Esophagus muscularis mucosa (tissue), 4 donors: ENCODE data around the gene PACRG. TPM values are rescaled to one million over a fixed set of nuclear protein-coding genes. Genes with fewer than 3 reads are reported as not detected.

Source experiments
- DNase-seq: peaks from one replicate; pipeline ENCODE4 v3.0.0-alpha.2; 2017; ENCODE audit errors: extremely low spot score
- H3K27ac ChIP-seq, 4 donors: fragments of 200-600 bp; sonication (generic); replicated peaks in 1 of 4; 1 replicate in 3 of 4; 2 replicates in 1 of 4; pipeline ENCODE4 v1.5.1; 2016 to 2019; ENCODE audit warnings: mild to moderate bottlenecking in 1 of 4
- H3K27me3 ChIP-seq, 4 donors: fragments of 200-600 bp; sonication (generic); one replicate each; pipeline versions ENCODE4 v1.5.1 to v1.6.0; 2016 to 2019
- H3K36me3 ChIP-seq, 4 donors: fragments of 200-600 bp; sonication (generic); one replicate each; pipeline ENCODE4 v1.5.1; 2016 to 2019
- H3K4me1 ChIP-seq, 4 donors: fragments of 200-600 bp; sonication (generic); one replicate each; pipeline ENCODE4 v1.5.1; 2016 to 2019
- H3K4me3 ChIP-seq, 4 donors: fragments of 200-600 bp; sonication (generic); 1 replicate in 2 of 4; 2 replicates in 2 of 4; pipeline ENCODE4 v1.5.1; 2016 to 2019; ENCODE audit warnings: mild to moderate bottlenecking in 4 of 4, moderate library complexity in 1 of 4
- H3K9me3 ChIP-seq, 4 donors: fragments of 200-600 bp; sonication (generic); 1 replicate in 3 of 4; 2 replicates in 1 of 4; pipeline ENCODE4 v1.5.1; 2016 to 2019
- CTCF ChIP-seq, 3 experiments: fragments of 200-600 bp in 2 of 3; fragments of 450-650 bp in 1 of 3; sonication (generic) in 2 of 3; IDR thresholded peaks; one replicate each; pipeline ENCODE4 v1.5.1; 2017 to 2019; ENCODE audit warnings: antibody characterized with exemption in 3 of 3, mild to moderate bottlenecking in 2 of 3, moderate library complexity in 1 of 3
- EP300 ChIP-seq: sonication (generic); formaldehyde crosslinking; IDR thresholded peaks from one replicate; pipeline ENCODE4 v1.6.1; 2017; ENCODE audit warnings: antibody characterized with exemption
- POLR2A ChIP-seq: fragments of 450-650 bp; IDR thresholded peaks from one replicate; pipeline ENCODE4 v1.6.1; 2017; ENCODE audit warnings: antibody characterized with exemption, moderate library complexity, mild to moderate bottlenecking, low read depth
- POLR2AphosphoS5 ChIP-seq, 2 donors: sonication (generic); formaldehyde crosslinking; IDR thresholded peaks; one replicate each; pipeline ENCODE4 v1.6.1; 2017; ENCODE audit warnings: antibody characterized with exemption in 2 of 2
- WGBS: methylation state at CpG from one replicate; pipeline ENCODE4 v1.1.5; 2018; 5-methylcytosine and 5-hydroxymethylcytosine counted together
- intact Hi-C: fragments of 100-400 bp; cut with DNase I; formaldehyde crosslinking; loops from one replicate; pipeline ENCODE4 v1.15.1; 2023
- total RNA-seq, 4 donors: library from RNA; depleted of rRNA; stranded (reverse); fragments of >200 nt; gene quantifications; one replicate each; pipeline versions ENCODE4 v1.1.0 to v1.2.1, GENCODE V29; 2016

PACRG gene
- total RNA-seq, 4 donors from 2014 or later = 1.3 to 3.5 (median 1.8) TPM; not detected in 1

GRCh38 chr6:163346497-163346961 is 618.8 kb downstream of the PACRG start:
- Histone ChIP-seq H3K4me3 (no peak overlapping the region), H3K4me1 (peaks cover 7 to 17% (median 9%) of the 10 kb centered on the region in 4 donors), H3K27ac (peak overlapping the region in 3 of 4 donors; percentile 6 to 58 (median 47)), H3K27me3 (no peaks in the 10 kb centered on the region), H3K9me3 (no peaks in the 10 kb centered on the region), H3K36me3 (no peaks in the 10 kb centered on the region)
- WGBS = 66% methylated on average over 8 of the region's 16 CpGs
- intact Hi-C loops = no loop called here
- no peak for TF ChIP-seq POLR2AphosphoS5 (IDR thresholded peaks at IDR 0.05)
- TF ChIP-seq POLR2A = no peak
- no peak for TF ChIP-seq EP300
- no peak for TF ChIP-seq CTCF (IDR thresholded peaks at IDR 0.05)
- DNase-seq = no peak

GRCh38 chr6:163347021-163347446 is 619.3 kb downstream of the PACRG start:
- no peak for DNase-seq
- peak overlapping the region in 3 of 4 donors; percentile 6 to 58 (median 47) for H3K27ac ChIP-seq
- no peaks in the 10 kb centered on the region for H3K9me3 ChIP-seq
- H3K4me3 ChIP-seq = no peak overlapping the region
- no peak for TF ChIP-seq EP300
- no peaks in the 10 kb centered on the region for H3K36me3 ChIP-seq
- intact Hi-C loops = no loop called here
- 79% methylated on average over 12 of the region's 12 CpGs for WGBS
- H3K4me1 ChIP-seq = peaks cover 6 to 17% (median 9%) of the 10 kb centered on the region in 4 donors
- H3K27me3 ChIP-seq = no peaks in the 10 kb centered on the region

GRCh38 chr6:163348789-163349680 is 621.3 kb downstream of the PACRG start:
- DNase-seq = no peak
- TF ChIP-seq POLR2AphosphoS5 (IDR thresholded peaks at IDR 0.05) = no peak
- TF ChIP-seq EP300 = no peak
- TF ChIP-seq POLR2A = no peak
- no peak for TF ChIP-seq CTCF (IDR thresholded peaks at IDR 0.05)
- WGBS = 85% methylated on average over 9 of the region's 9 CpGs
- Histone ChIP-seq H3K36me3 (no peaks in the 10 kb centered on the region), H3K27ac (peak overlapping the region in 3 of 4 donors; percentile 17 to 62 (median 48)), H3K9me3 (no peaks in the 10 kb centered on the region), H3K27me3 (no peaks in the 10 kb centered on the region), H3K4me1 (peaks cover 7 to 17% (median 10%) of the 10 kb centered on the region in 4 donors), H3K4me3 (no peak overlapping the region)
- intact Hi-C loops = no loop called here

- intact Hi-C loops = loop anchor here (10.0 kb wide), 1 partner anchor 55 kb away; no protein-coding TSS in a partner anchor
- no peak overlapping the region for H3K4me3 ChIP-seq
- no peaks in the 10 kb centered on the region for H3K36me3 ChIP-seq
- DNase-seq = no peak
- peaks cover 12 to 22% (median 15%) of the 10 kb centered on the region in 4 donors for H3K4me1 ChIP-seq
- TF ChIP-seq EP300 (no peak), CTCF (IDR thresholded peaks at IDR 0.05) (no peak), POLR2AphosphoS5 (IDR thresholded peaks at IDR 0.05) (no peak), POLR2A (no peak)
- no peaks in the 10 kb centered on the region for H3K27me3 ChIP-seq
- H3K27ac ChIP-seq = peak overlapping the region in 2 of 4 donors; percentile 27 to 62
- no peaks in the 10 kb centered on the region for H3K9me3 ChIP-seq
- 100% methylated on average over 8 of the region's 8 CpGs for WGBS
These were observed 621.9 kb downstream of the PACRG start for GRCh38 chr6:163349696-163350095.

GRCh38 chr6:163351013-163351412 is 623.2 kb downstream of the PACRG start:
- TF ChIP-seq EP300 (no peak), POLR2A (no peak), POLR2AphosphoS5 (IDR thresholded peaks at IDR 0.05) (no peak), CTCF (IDR thresholded peaks at IDR 0.05) (no peak)
- no peak for DNase-seq
- intact Hi-C loops = loop anchor here (10.0 kb wide), 1 partner anchor 54 kb away; no protein-coding TSS in a partner anchor
- Histone ChIP-seq H3K4me3 (no peak overlapping the region), H3K9me3 (no peaks in the 10 kb centered on the region), H3K36me3 (no peaks in the 10 kb centered on the region), H3K4me1 (peaks cover 23 to 30% (median 27%) of the 10 kb centered on the region in 4 donors), H3K27me3 (no peaks in the 10 kb centered on the region), H3K27ac (peak overlapping the region in 1 of 4 donors; percentile 62)
- 51% methylated on average over 6 of the region's 6 CpGs for WGBS
